ENCODE data around the gene ZDHHC16.

GRCh38 chr10:97445722-97446639 lies at the start of gene ZDHHC16, which contains the start of gene EXOSC1:
- no peak for TF ChIP-seq EP300 (IDR thresholded peaks at IDR 0.05)
- TF ChIP-seq, protein P1, sequence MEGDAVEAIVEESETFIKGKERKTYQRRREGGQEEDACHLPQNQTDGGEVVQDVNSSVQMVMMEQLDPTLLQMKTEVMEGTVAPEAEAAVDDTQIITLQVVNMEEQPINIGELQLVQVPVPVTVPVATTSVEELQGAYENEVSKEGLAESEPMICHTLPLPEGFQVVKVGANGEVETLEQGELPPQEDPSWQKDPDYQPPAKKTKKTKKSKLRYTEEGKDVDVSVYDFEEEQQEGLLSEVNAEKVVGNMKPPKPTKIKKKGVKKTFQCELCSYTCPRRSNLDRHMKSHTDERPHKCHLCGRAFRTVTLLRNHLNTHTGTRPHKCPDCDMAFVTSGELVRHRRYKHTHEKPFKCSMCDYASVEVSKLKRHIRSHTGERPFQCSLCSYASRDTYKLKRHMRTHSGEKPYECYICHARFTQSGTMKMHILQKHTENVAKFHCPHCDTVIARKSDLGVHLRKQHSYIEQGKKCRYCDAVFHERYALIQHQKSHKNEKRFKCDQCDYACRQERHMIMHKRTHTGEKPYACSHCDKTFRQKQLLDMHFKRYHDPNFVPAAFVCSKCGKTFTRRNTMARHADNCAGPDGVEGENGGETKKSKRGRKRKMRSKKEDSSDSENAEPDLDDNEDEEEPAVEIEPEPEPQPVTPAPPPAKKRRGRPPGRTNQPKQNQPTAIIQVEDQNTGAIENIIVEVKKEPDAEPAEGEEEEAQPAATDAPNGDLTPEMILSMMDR (IDR thresholded peaks at IDR 0.05), result peak in 1 of 3 donors; percentile 17
- peak; percentile 6 for TF ChIP-seq POLR2A (IDR thresholded peaks at IDR 0.05)

All from ovary (tissue), 3 donors.